GM12873 (cell line): ENCODE data around the gene CCDC85A.
A peak's percentile ranks its signal among the peaks of the same experiment; 100 is the strongest.

Experiments
- CTCF ChIP-seq: IDR thresholded peaks from 2 replicates; pipeline ENCODE4 v1.5.1; 2012; ENCODE audit warnings: low read depth, mild to moderate bottlenecking, moderate library complexity, low read length, control low read depth; ENCODE audit not compliant: insufficient read depth; ENCODE audit errors: missing control alignments

Gene CCDC85A

DNA sequence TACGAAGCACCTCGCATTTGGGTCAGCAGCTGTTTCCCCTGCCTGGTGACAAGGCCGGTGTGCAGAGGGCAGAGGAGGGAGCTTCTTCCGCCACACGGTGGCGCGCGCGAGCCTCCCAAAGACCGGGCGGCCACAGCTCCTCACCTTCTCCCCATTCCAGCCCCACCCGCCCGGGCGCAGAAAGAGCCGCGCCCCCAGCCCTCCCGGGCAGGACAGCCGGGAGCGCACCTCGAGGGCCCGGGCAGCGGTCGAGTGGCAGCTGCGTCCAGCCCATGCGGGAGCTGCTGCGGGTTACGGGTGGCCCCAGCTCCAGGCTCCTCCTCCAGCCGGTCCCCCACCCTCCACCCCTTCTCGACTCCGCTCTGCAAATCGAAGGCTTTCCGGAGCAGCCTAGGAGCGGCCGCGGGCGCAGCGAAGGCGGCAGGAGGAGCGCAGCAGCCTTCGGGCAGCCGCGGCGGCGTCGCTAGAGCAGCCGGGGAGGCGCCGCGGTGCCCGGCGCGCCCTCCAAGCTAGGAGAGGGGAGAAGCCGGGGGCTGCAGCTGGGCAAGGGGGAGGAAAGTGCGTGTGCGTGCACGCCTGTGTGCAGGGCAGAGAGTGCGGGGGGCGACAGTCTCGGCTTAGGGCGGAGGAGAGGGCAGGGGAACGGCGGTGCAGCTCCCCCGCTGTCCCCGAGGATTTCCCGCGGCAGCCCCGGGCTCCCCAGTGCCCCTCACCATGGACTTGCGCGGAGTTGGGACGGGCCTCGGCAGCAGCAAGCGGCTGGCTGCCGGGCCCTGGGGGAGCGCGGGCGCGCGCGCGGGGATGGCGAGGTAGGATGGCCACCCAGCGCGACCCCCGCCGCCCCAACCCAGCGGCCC is at the start of gene CCDC85A:
TSS of gene CCDC85A (plus strand) at position 348 of the 857 bp plus-strand sequence. CDS start 635 bp downstream, outside the sequence.
- peak; percentile 88 for TF ChIP-seq CTCF

GRCh38 chr2:56134861-56135260 is 48.9 kb upstream of the CCDC85A start:
- no peak for TF ChIP-seq CTCF

DNA sequence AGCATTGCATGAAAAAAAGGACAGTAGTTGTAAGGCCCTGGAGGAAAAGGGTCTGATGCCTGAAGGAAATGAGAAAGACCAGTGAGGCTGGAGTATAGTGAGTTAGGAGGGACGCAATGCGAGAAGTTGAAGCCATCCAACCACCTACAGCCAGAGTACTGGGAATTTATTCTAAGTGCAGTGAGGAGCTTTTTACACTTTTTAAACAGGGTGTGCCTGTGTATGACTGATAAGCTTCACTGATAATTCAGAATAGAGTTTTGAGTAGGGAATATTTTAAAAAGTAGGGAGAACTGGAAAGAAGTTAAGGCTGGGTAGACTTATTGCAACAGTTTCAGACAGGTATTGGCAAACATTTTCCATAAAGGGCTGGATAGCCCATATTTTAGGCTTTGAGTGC is 35.9 kb upstream of the CCDC85A start:
- no peak for TF ChIP-seq CTCF

- no peak for TF ChIP-seq CTCF
Observed at GRCh38 chr2:56148825-56149224, 35.0 kb upstream of the CCDC85A start.

DNA sequence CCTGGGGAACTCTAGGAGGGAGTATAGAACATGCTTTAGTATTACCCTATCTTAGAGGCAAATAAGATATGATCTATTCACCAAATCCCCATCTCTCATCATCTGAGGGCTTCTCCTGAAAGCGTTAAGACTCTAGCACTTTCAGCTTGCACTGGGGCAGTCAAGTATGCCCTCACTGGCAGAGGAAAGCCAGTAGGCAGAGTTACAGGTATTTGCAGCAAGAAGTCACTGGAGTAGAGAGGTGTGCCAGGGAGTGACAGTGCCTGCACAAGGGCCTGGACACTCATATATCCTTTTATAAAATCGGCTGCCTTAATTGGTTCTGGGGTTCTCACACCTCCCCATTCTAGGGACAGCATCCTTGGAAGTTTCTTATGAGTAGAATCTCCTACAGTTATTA is 31.9 kb upstream of the CCDC85A start:
- TF ChIP-seq CTCF = no peak

GRCh38 chr2:56155188-56155587 is 28.6 kb upstream of the CCDC85A start:
- no peak for TF ChIP-seq CTCF

DNA sequence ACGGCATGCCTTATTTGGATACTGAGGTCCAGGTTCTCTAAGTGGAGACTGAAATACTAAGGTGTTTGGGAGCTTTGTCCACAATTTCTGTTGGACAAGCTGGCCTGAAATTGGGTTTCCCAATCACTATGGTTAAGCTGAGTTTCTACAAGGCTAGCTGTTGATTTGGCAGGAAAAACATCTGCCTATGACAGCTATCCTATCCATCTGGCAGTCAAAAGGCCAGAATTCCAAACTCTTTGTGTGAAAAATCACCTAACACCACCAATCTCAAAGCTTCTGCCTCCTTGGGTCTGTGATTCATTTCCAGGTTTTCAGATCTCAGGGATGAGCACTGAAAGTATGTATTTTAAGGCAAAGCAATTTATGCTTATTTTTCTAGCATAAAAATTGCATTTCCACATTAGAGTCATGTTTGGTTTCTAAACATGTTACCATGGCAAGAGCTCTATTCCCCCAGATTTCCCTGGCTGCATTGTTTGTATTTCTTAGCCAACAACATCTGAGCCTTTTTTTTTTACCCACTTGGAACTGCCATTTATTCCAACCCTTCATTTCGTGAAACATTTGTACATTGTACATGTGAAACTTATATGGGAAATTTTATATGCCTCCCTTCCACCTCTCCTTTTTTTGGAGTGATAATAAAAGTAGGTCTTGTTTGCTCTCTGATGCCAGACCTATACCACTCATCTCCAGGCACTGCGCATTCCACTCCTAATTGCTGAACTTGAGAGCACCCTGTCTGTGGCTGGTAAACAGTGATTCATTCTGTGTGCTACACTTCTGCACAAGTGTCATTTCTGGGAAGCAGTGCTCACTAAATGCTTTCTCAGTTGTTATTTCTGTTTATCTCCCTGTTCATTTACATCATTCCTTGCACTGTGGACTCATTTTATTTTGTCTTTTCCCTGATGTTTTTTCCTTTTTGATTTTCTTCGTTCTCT is 15.9 kb upstream of the CCDC85A start:
- no peak for TF ChIP-seq CTCF
